ENCODE results near the gene PURB.

GRCh38 chr7:44883961-44884620 lies 1.2 kb downstream of the PURB start:
- TF ChIP-seq EZH2 (IDR thresholded peaks at IDR 0.05; ENCODE audit: borderline replicate concordance) (no peak), CTCF (IDR thresholded peaks at IDR 0.05; ENCODE audit: poor library complexity) (no peak)
